Adipose tissue (tissue), 3 donors: ENCODE measurements around the gene LECT2. TPM values are rescaled to one million over a fixed set of nuclear protein-coding genes. Genes with fewer than 3 reads are reported as not detected.

Experiments used
- H3K27ac ChIP-seq: one replicate; pipeline ENCODE4 v1.5.1; 2013; ENCODE audit warnings: low read depth, low read length
- WGBS, 3 donors: extraction: QIAGEN DNeasy Blood & Tissue Kit; methylation state at CpG; one replicate each; pipeline ENCODE4 v1.1.7; 2013; 5-methylcytosine and 5-hydroxymethylcytosine counted together
- polyA plus RNA-seq, 3 donors: library from polyadenylated mRNA; stranded (reverse); fragments of 200-250 nt; gene quantifications; one replicate each; pipeline ENCODE4 v1.2.3, GENCODE V29; 2013
- donor health status: healthy with polysubstance abuse.
- donor health status: Bipolar disorder and iron deficiency.
- donor health status: healthy.

The LECT2 gene
- polyA plus RNA-seq = not detected

- WGBS, 3 donors = 55 to 98% (median 96%) methylated on average over 3 of the region's 3 CpGs
- no peak within 1 kb of the TSS for H3K27ac ChIP-seq
Measured at GRCh38 chr5:135954899-135955298, at the start of gene LECT2. LECT2 (minus strand) TSS chr5:135954983; CDS start chr5:135954833, 150 bp downstream.

- no peak overlapping the region for H3K27ac ChIP-seq
- 93 to 96% (median 95%) methylated on average over 3 of the region's 3 CpGs for WGBS, 3 donors
Measured at GRCh38 chr5:136004436-136004835, 49.7 kb upstream of the LECT2 start.

GRCh38 chr5:136001466-136001981 lies 46.7 kb upstream of the LECT2 start:
- WGBS, 3 donors = 25 to 61% (median 32%) methylated on average over 5 of the region's 5 CpGs
- no peak overlapping the region for H3K27ac ChIP-seq

- 62 to 79% (median 70%) methylated on average over 3 of the region's 3 CpGs for WGBS, 3 donors
- H3K27ac ChIP-seq = no peak overlapping the region
Measured at GRCh38 chr5:136000932-136001331, 46.1 kb upstream of the LECT2 start.

GRCh38 chr5:136000147-136000546 lies 45.4 kb upstream of the LECT2 start:
- no peak overlapping the region for H3K27ac ChIP-seq
- WGBS, 3 donors = 77 to 96% (median 82%) methylated on average over 2 of the region's 2 CpGs

GRCh38 chr5:135999406-136000139 lies 44.8 kb upstream of the LECT2 start:
- H3K27ac ChIP-seq = no peak overlapping the region
- whole genome bisulfite sequencing, 3 donors = 64 to 67% (median 66%) methylated on average over 8 of the region's 8 CpGs

- no peak overlapping the region for H3K27ac ChIP-seq
- WGBS, 3 donors = 59 to 91% (median 78%) methylated on average over 6 of the region's 6 CpGs
Measured at GRCh38 chr5:135998889-135999288, 44.1 kb upstream of the LECT2 start.

- 57 to 91% (median 89%) methylated on average over 8 of the region's 8 CpGs for WGBS, 3 donors
- H3K27ac ChIP-seq = no peak overlapping the region
Measured at GRCh38 chr5:135997673-135998335, 43.0 kb upstream of the LECT2 start.

GRCh38 chr5:135996611-135997010 lies 41.8 kb upstream of the LECT2 start:
- 88 to 94% (median 92%) methylated on average over 2 of the region's 2 CpGs for WGBS, 3 donors
- H3K27ac ChIP-seq = no peak overlapping the region

GRCh38 chr5:135995976-135996375 lies 41.2 kb upstream of the LECT2 start:
- 82 to 91% (median 88%) methylated on average over 3 of the region's 3 CpGs for WGBS, 3 donors
- no peak overlapping the region for H3K27ac ChIP-seq

GRCh38 chr5:135993880-135994636 lies 39.3 kb upstream of the LECT2 start:
- no peak overlapping the region for H3K27ac ChIP-seq
- 39 to 56% (median 51%) methylated on average over 6 of the region's 6 CpGs for WGBS, 3 donors

- H3K27ac ChIP-seq = no peak overlapping the region
- WGBS, 3 donors = 50 to 68% (median 65%) methylated on average over 6 of the region's 6 CpGs
Measured at GRCh38 chr5:135993335-135993879, 38.6 kb upstream of the LECT2 start.

- 78 to 79% (median 78%) methylated on average over 6 of the region's 6 CpGs for WGBS, 3 donors
- H3K27ac ChIP-seq = no peak overlapping the region
Measured at GRCh38 chr5:135991429-135991828, 36.6 kb upstream of the LECT2 start.

- H3K27ac ChIP-seq = no peak overlapping the region
- 70 to 76% (median 70%) methylated on average over 21 of the region's 21 CpGs for WGBS, 3 donors
Measured at GRCh38 chr5:135990528-135991255, 35.9 kb upstream of the LECT2 start.

GRCh38 chr5:135989686-135990085 lies 34.9 kb upstream of the LECT2 start:
- no peak overlapping the region for H3K27ac ChIP-seq
- WGBS, 3 donors = 71 to 91% (median 91%) methylated on average over 7 of the region's 7 CpGs

- WGBS, 3 donors = 71 to 80% (median 79%) methylated on average over 3 of the region's 3 CpGs
- H3K27ac ChIP-seq = no peak overlapping the region
Measured at GRCh38 chr5:135988546-135988945, 33.8 kb upstream of the LECT2 start.

GRCh38 chr5:135986891-135987401 lies 32.2 kb upstream of the LECT2 start:
- H3K27ac ChIP-seq = no peak overlapping the region

GRCh38 chr5:135986401-135986800 lies 31.6 kb upstream of the LECT2 start:
- 65 to 80% (median 74%) methylated on average over 3 of the region's 3 CpGs for WGBS, 3 donors
- no peak overlapping the region for H3K27ac ChIP-seq

More at GRCh38 chr5:135986891-135987401, 32.2 kb upstream of the LECT2 start:
- 51 to 67% (median 62%) methylated on average over 3 of the region's 3 CpGs for WGBS, 3 donors
